HepG2 (cell line): ENCODE measurements around the gene ITPR1. TPM values are rescaled to one million over a fixed set of nuclear protein-coding genes. Genes with fewer than 3 reads are reported as not detected.
A peak's percentile ranks its signal among the peaks of the same experiment; 100 is the strongest.

ENCODE experiments used
- ARNT ChIP-seq: fragments of 450-650 bp; IDR thresholded peaks from 2 replicates; pipeline ENCODE4 v1.6.1; 2017
- ATF1 ChIP-seq: IDR thresholded peaks from 2 replicates; pipeline ENCODE4 v1.6.1; 2016; ENCODE audit warnings: mild to moderate bottlenecking, control low read depth
- EP300 ChIP-seq, 3 experiments: sonication (generic) in 1 of 3; formaldehyde crosslinking in 1 of 3; IDR thresholded peaks; 2 replicates each; pipeline versions ENCODE4 v1.5.1 to v1.6.1; 2011 to 2020; ENCODE audit warnings: low read depth in 2 of 3, low read length in 2 of 3, borderline replicate concordance in 1 of 3, improper control_type of control experiment in 1 of 3, mild to moderate bottlenecking in 1 of 3, missing genetic modification reagents in 1 of 3, moderate library complexity in 1 of 3
- EZH2 ChIP-seq: conservative IDR thresholded peaks from 2 replicates; pipeline ENCODE4 v1.6.1; 2012; ENCODE audit warnings: mild to moderate bottlenecking, low read depth, low read length, moderate library complexity
- HCFC1 ChIP-seq: fragments of 150-350 bp; IDR thresholded peaks from 2 replicates; pipeline ENCODE4 v1.6.1; 2014; ENCODE audit warnings: low read depth, low read length
- KMT2A ChIP-seq: sonication (generic); formaldehyde crosslinking; IDR thresholded peaks from 2 replicates; pipeline ENCODE4 v1.4.0; 2020; ENCODE audit warnings: missing genetic modification reagents
- NFKB2 ChIP-seq: sonication (generic); formaldehyde crosslinking; IDR thresholded peaks from 2 replicates; pipeline ENCODE4 v1.4.0; 2020; ENCODE audit warnings: missing genetic modification reagents, borderline replicate concordance
- STAT5B ChIP-seq: sonication (generic); formaldehyde crosslinking; IDR thresholded peaks from 2 replicates; pipeline ENCODE4 v1.4.0; 2020; ENCODE audit warnings: missing genetic modification reagents
- TEAD3 ChIP-seq: optimal IDR thresholded peaks from 2 replicates; pipeline ENCODE3; 2016; ENCODE audit warnings: borderline replicate concordance
- ZFP41 ChIP-seq: sonication (generic); formaldehyde crosslinking; IDR thresholded peaks from 2 replicates; pipeline ENCODE4 v1.4.0; 2020; ENCODE audit warnings: mild to moderate bottlenecking, missing genetic modification reagents, borderline replicate concordance
- ZNF121 ChIP-seq: sonication (generic); formaldehyde crosslinking; IDR thresholded peaks from 2 replicates; pipeline ENCODE4 v1.5.0; 2020; ENCODE audit warnings: mild to moderate bottlenecking, missing genetic modification reagents
- ZNF350 ChIP-seq: sonication (generic); formaldehyde crosslinking; IDR thresholded peaks from 2 replicates; pipeline ENCODE4 v1.4.0; 2020; ENCODE audit warnings: mild to moderate bottlenecking, low read depth, missing genetic modification reagents, borderline replicate concordance
- ZNF446 ChIP-seq: sonication (generic); formaldehyde crosslinking; IDR thresholded peaks from 2 replicates; pipeline ENCODE4 v1.5.0; 2020; ENCODE audit warnings: mild to moderate bottlenecking, missing genetic modification reagents
- ZNF562 ChIP-seq: sonication (generic); formaldehyde crosslinking; IDR thresholded peaks from 2 replicates; pipeline ENCODE4 v1.8.0; 2022; ENCODE audit warnings: missing genetic modification reagents, borderline replicate concordance
- ZNF775 ChIP-seq: sonication (generic); formaldehyde crosslinking; IDR thresholded peaks from 2 replicates; pipeline ENCODE4 v1.4.0; 2020; ENCODE audit warnings: missing genetic modification reagents, mild to moderate bottlenecking, moderate library complexity, borderline replicate concordance
- polyA plus RNA-seq, 8 experiments: library from polyadenylated mRNA; depleted of rRNA in 3 of 8; stranded (reverse) in 7 of 8; unstranded in 1 of 8; fragments of >200 nt; fragmentation: Illumina TruSeq in 4 of 8; extraction: Trizol in 4 of 8; gene quantifications; 2 replicates each; pipeline versions ENCODE4 v1.2.1 to v1.2.3, GENCODE V29; 2011 to 2016; ENCODE audit warnings: low read depth in 4 of 8, missing spikeins in 1 of 8, mixed read lengths in 1 of 8; ENCODE audit not compliant: insufficient read depth in 1 of 8
- total RNA-seq, 5 experiments: library from RNA; depleted of rRNA; stranded (reverse); fragments of >200 nt; fragmentation: Illumina TruSeq; extraction: Trizol; gene quantifications; 2 replicates each; pipeline ENCODE4 v1.2.3, GENCODE V29; 2016; ENCODE audit warnings: low read depth in 1 of 5
- TF ChIP-seq, protein P1 (sequence below): sonication (generic); formaldehyde crosslinking; IDR thresholded peaks from 2 replicates; pipeline ENCODE4 v1.4.0; 2020; ENCODE audit warnings: missing genetic modification reagents, borderline replicate concordance
- TF ChIP-seq, protein P2 (sequence below): sonication (generic); formaldehyde crosslinking; IDR thresholded peaks from 2 replicates; pipeline ENCODE4 v1.4.0; 2020; ENCODE audit warnings: missing genetic modification reagents, borderline replicate concordance
- TF ChIP-seq, protein P3 (sequence below): sonication (generic); formaldehyde crosslinking; IDR thresholded peaks from 2 replicates; pipeline ENCODE4 v1.4.0; 2020; ENCODE audit warnings: missing genetic modification reagents; ENCODE audit errors: not compliant biosample characterization
- TF ChIP-seq, protein P4 (sequence below): sonication (generic); formaldehyde crosslinking; IDR thresholded peaks from 2 replicates; pipeline ENCODE4 v1.4.0; 2020; ENCODE audit warnings: mild to moderate bottlenecking, low read depth, missing genetic modification reagents

ITPR1 gene
- total and polyA plus RNA-seq, 2 of the 13 experiments (the other 11 are each of a cell fraction or from before 2014, with no cell fraction given) = 10.0 to 11.4 TPM

DNA sequence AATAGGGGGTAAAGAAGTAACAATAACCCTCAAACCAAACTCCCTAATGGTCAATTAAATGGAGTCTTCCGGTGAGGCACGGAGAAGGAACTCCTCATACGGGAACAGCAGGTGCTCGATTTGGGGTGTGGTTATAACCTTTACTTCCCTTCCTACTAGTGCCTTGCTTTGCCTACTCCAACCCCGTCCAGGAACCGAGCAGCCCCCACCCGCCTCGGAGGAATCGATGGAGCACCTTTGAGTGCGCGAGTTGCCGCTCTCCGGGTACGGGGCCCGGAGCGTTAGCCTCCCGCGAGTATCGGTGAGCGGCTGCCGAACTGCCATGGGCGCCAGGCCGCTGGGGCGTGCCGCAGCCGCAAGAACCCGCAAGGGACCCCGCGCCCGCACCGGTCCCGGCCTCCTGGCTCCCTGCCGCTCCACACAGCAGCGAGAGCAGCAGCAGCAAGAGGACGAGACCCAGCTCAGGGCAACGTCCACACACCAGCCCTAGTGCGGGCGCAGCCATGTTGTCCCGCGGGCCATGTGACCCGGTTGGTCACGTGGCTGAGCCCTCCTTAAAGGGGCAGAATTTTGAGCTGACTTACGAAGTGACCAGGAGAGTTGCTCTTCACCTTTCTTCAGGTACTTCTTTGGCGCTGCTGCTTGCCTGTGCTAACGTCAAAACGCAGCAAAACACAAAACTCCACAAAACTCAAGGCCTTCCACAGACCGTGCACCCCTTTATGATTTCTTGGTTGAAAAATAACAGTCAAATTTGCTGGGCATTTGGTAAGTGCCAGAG is 26.2 kb upstream of the ITPR1 start, which contains the start of gene SUMF1 (continued):
- peak; percentile 82; the same call in 1 of the 2 replicates for TF ChIP-seq ZNF350 (CRISPR knock-in tag)
- peak; percentile 96 for TF ChIP-seq KMT2A (CRISPR knock-in tag)
- no peak for TF ChIP-seq ZNF562
- TF ChIP-seq ZFP41 (CRISPR knock-in tag) = no peak; the same call in 1 of the 2 replicates
- TF ChIP-seq NFKB2 (CRISPR knock-in tag) = peak; percentile 95; the same call in 1 of the 2 replicates
- peak; percentile 64; the same call in 1 of the 2 replicates for TF ChIP-seq HCFC1
- TF ChIP-seq EZH2 = no peak
- TF ChIP-seq, protein P1, sequence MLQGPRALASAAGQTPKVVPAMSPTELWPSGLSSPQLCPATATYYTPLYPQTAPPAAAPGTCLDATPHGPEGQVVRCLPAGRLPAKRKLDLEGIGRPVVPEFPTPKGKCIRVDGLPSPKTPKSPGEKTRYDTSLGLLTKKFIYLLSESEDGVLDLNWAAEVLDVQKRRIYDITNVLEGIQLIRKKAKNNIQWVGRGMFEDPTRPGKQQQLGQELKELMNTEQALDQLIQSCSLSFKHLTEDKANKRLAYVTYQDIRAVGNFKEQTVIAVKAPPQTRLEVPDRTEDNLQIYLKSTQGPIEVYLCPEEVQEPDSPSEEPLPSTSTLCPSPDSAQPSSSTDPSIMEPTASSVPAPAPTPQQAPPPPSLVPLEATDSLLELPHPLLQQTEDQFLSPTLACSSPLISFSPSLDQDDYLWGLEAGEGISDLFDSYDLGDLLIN (CRISPR knock-in tag) = no peak
- TF ChIP-seq ATF1 (CRISPR knock-in tag) = no peak
- TF ChIP-seq ARNT = no peak
- TF ChIP-seq STAT5B (CRISPR knock-in tag) = peak; percentile 89; the same call in 1 of the 2 replicates
- TF ChIP-seq, protein P2, sequence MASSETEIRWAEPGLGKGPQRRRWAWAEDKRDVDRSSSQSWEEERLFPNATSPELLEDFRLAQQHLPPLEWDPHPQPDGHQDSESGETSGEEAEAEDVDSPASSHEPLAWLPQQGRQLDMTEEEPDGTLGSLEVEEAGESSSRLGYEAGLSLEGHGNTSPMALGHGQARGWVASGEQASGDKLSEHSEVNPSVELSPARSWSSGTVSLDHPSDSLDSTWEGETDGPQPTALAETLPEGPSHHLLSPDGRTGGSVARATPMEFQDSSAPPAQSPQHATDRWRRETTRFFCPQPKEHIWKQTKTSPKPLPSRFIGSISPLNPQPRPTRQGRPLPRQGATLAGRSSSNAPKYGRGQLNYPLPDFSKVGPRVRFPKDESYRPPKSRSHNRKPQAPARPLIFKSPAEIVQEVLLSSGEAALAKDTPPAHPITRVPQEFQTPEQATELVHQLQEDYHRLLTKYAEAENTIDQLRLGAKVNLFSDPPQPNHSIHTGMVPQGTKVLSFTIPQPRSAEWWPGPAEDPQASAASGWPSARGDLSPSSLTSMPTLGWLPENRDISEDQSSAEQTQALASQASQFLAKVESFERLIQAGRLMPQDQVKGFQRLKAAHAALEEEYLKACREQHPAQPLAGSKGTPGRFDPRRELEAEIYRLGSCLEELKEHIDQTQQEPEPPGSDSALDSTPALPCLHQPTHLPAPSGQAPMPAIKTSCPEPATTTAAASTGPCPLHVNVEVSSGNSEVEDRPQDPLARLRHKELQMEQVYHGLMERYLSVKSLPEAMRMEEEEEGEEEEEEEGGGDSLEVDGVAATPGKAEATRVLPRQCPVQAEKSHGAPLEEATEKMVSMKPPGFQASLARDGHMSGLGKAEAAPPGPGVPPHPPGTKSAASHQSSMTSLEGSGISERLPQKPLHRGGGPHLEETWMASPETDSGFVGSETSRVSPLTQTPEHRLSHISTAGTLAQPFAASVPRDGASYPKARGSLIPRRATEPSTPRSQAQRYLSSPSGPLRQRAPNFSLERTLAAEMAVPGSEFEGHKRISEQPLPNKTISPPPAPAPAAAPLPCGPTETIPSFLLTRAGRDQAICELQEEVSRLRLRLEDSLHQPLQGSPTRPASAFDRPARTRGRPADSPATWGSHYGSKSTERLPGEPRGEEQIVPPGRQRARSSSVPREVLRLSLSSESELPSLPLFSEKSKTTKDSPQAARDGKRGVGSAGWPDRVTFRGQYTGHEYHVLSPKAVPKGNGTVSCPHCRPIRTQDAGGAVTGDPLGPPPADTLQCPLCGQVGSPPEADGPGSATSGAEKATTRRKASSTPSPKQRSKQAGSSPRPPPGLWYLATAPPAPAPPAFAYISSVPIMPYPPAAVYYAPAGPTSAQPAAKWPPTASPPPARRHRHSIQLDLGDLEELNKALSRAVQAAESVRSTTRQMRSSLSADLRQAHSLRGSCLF = no peak
- TF ChIP-seq ZNF775 (CRISPR knock-in tag) = peak; percentile 95
- TF ChIP-seq TEAD3 = peak; percentile 36
- TF ChIP-seq, protein P3, sequence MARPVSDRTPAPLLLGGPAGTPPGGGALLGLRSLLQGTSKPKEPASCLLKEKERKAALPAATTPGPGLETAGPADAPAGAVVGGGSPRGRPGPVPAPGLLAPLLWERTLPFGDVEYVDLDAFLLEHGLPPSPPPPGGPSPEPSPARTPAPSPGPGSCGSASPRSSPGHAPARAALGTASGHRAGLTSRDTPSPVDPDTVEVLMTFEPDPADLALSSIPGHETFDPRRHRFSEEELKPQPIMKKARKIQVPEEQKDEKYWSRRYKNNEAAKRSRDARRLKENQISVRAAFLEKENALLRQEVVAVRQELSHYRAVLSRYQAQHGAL (CRISPR knock-in tag) = peak; percentile 86
- TF ChIP-seq ZNF446 (CRISPR knock-in tag) = no peak
- no peak for TF ChIP-seq EP300 (IDR thresholded peaks at IDR 0.05; ENCODE audit: low read depth in 2 of 2, low read length in 2 of 2)
- TF ChIP-seq EP300 (CRISPR knock-in tag; IDR thresholded peaks at IDR 0.05; ENCODE audit: borderline replicate concordance) = no peak
- TF ChIP-seq ZNF121 (CRISPR knock-in tag) = 0 out of 2 replicates have a peak, but pooled peaks have one; percentile 26
- TF ChIP-seq, protein P4, sequence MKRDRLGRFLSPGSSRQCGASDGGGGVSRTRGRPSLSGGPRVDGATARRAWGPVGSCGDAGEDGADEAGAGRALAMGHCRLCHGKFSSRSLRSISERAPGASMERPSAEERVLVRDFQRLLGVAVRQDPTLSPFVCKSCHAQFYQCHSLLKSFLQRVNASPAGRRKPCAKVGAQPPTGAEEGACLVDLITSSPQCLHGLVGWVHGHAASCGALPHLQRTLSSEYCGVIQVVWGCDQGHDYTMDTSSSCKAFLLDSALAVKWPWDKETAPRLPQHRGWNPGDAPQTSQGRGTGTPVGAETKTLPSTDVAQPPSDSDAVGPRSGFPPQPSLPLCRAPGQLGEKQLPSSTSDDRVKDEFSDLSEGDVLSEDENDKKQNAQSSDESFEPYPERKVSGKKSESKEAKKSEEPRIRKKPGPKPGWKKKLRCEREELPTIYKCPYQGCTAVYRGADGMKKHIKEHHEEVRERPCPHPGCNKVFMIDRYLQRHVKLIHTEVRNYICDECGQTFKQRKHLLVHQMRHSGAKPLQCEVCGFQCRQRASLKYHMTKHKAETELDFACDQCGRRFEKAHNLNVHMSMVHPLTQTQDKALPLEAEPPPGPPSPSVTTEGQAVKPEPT = peak; percentile 68; the same call in 1 of the 2 replicates
